Fibroblast of skin of right quadriceps (primary cell): ENCODE results near the gene ZSWIM8.
"Not testable (repeated sequence)": the region's sequence is repeated elsewhere in the genome, so short reads cannot be mapped to it uniquely, and the experiment has no call there.

Experiments used
- DNase-seq: peaks from one replicate; pipeline ENCODE4 v3.0.0-alpha.2; 2013

ZSWIM8 gene

GRCh38 chr10:73785211-73785720, at the start of gene ZSWIM8:
Gene ZSWIM8 (plus strand): TSS chr10:73785606. CDS start chr10:73785879, 273 bp downstream.
- peak; percentile 96 for DNase-seq

- not testable (repeated sequence) for DNase-seq
Observed at GRCh38 chr10:73740501-73741254, 44.7 kb upstream of the ZSWIM8 start.

- no peak for DNase-seq
Observed at GRCh38 chr10:73742454-73742734, 43.0 kb upstream of the ZSWIM8 start.

- no peak for DNase-seq
Observed at GRCh38 chr10:73743327-73743904, 42.0 kb upstream of the ZSWIM8 start.

DNA sequence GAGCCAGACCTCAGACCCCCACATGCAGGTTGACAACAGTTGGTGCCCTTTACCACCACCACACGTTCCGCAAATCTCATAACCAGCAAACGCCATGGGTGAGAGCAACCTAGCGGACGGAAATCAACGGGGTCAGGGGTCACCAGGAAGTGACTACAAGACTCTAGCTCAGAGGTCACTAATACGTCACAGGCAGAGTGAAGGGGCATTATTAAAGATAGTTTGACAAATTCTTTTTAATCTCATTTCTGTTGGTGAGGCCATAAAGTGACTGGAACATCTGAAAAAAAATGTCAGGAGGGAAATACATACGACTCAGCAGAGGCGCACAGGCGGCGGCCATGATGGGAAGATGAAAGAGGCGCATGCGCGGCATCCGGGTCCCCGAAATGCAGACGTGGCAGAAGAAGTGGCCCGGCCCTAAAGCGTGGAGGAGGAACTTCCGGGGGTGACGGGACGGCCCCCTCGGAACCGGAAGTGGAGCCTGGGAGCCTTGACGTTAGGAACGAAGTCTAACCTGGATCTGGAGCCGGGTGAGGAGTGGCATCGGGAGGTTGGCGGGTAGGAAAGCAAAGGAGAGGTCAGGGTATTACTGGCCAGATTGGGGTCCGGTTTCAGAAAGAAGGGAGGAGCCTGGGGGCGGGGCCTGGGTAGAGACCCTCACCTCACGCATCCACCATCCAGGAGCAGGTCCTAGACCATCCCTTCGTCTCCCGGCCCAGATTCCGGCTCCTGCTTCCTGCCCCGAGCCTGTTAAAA, 41.3 kb upstream of the ZSWIM8 start, which contains the start of gene SEC24C:
Gene SEC24C, plus strand, starts transcription at position 468 of the 759 bp plus-strand sequence. CDS start 2,461 bp downstream, outside the sequence.
- peak; percentile 96 for DNase-seq

DNA sequence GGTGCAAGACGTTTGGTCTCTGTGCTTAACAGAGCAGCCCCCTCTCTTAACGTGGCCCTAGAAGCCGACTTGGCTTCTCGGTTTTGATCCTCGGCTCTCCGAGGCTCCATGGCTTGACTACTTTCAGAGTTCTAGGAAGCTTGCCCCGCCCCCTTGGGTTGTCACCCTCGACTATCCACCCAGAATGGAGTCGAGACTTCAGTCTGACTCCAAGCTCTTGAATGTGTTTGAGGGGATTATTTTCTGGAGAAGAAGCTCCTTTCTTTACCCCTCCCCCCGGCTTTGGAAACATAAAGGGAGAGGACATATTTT, 40.8 kb upstream of the ZSWIM8 start:
- peak; percentile 61 for DNase-seq

DNA sequence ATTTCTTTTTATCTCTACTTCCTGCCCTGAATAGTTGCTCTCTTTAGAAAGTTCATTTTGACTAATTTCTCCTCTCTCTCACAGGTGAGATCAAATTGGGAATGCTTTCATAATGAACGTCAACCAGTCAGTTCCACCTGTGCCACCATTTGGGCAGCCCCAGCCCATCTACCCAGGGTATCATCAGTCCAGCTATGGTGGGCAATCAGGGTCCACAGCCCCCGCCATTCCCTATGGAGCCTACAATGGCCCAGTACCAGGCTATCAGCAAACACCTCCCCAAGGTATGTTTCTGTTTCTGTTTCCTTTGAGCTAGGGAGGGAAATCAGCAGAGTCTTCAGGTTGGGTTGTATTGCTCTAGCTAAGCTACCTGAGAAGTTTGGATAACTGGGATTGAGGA, 38.7 kb upstream of the ZSWIM8 start:
- DNase-seq = no peak

DNA sequence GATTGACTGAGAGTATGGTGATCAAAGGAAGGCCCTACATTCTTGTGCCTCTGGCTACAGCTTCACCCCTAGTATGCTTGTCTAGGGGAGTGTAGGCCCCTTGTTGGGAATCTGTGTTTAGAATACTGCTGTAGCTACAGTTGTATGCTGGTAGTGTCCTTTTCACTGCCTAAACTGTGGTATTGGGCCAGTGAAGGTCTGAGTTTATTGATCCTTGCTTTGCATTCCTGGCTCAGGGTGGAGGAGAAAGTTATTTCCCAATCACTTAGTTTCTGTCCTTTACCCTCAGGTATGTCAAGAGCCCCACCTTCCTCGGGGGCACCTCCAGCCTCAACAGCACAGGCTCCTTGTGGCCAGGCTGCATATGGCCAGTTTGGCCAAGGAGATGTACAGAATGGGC, 34.6 kb upstream of the ZSWIM8 start:
- no peak for DNase-seq

DNA sequence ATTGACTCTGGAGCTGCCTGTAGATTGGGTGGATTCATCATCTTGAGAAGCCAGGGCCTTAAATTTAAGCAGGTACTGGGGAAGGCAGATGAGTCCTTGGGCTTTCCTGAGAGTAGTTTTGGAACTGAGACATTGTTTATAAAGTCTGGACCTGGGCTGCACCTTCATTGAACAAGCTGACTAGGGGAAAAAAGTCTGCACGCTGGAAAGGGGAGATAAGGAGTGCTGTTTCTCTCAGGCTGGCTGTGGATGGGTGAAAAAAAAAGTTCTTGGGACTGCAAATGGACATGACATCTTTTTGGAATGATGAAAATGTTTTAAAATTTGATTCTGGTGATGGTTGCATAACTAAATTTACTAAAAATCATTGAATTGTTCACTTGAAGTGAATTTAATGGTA, 29.2 kb upstream of the ZSWIM8 start:
- no peak for DNase-seq

- no peak for DNase-seq
Observed at GRCh38 chr10:73758704-73759511, 26.5 kb upstream of the ZSWIM8 start.

DNA sequence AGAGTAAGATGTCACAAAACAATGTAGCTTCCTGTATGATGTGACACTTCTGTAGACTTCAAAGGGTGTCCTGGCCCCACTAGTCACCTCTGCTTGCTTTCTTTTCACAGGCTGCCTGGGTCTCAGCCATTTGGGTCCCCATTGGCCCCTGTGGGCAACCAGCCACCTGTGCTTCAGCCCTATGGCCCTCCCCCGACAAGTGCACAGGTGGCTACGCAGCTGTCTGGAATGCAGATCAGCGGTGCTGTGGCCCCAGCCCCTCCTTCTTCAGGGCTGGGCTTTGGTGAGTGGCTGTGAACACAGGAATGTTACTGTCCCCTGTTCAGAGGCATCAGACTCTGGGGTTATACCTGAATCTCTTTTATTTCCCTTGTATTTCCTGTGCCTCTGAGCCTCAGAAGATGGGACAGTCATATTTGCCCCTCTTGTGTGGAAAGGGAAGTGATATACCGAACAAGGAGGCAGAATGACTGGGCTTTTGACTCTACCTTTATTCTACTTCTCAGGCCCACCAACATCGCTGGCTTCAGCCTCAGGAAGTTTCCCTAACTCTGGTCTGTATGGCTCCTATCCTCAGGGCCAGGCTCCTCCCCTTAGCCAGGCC, 25.8 kb upstream of the ZSWIM8 start:
- no peak for DNase-seq

GRCh38 chr10:73761781-73762180, 23.6 kb upstream of the ZSWIM8 start:
- no peak for DNase-seq

DNA sequence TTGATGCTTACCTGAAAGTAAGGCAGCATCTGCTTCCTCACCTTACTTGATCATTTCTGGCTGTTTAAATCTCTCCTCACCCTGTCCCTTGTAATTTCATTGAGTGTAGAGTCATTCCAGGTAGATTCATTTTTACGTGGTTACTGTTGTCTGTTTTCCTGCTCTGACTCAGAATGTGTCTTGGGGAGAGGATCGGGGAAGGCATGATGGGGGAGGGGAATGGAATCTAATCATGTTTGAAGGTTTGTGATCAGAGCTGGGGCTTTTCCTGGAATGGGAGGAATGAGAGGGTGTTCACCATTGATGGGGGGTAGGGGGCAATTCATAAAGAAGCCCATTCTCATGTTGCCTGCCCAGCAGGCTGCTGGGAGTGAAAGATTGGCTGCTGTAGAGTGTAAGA, 22.5 kb upstream of the ZSWIM8 start:
- DNase-seq = peak; percentile 63

GRCh38 chr10:73763343-73763742, 22.1 kb upstream of the ZSWIM8 start:
- DNase-seq = no peak

GRCh38 chr10:73765066-73765465, 20.3 kb upstream of the ZSWIM8 start:
- no peak for DNase-seq

- no peak for DNase-seq
Observed at GRCh38 chr10:73768881-73769280, 16.5 kb upstream of the ZSWIM8 start.

DNA sequence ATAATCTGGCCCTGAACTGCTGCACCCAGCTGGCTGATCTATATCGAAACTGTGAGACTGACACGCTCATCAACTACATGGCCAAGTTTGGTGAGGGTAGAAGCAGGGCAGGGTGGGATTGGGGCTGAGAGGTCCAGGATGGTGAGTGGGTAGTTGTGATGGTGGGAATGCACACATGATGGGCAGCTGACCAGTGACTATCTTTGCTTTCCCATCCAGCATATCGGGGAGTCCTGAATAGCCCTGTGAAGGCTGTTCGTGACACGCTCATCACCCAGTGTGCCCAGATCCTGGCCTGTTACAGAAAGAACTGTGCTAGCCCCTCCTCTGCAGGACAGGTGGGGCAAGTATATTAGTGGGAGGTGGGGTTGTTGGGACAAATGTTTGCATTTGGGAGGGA, 16.0 kb upstream of the ZSWIM8 start:
- no peak for DNase-seq

- no peak for DNase-seq
Observed at GRCh38 chr10:73771722-73772280, 13.6 kb upstream of the ZSWIM8 start.

GRCh38 chr10:73772281-73773151, 12.9 kb upstream of the ZSWIM8 start:
- peak; percentile 80 for DNase-seq

GRCh38 chr10:73773152-73773879, 12.1 kb upstream of the ZSWIM8 start:
- no peak for DNase-seq

DNA sequence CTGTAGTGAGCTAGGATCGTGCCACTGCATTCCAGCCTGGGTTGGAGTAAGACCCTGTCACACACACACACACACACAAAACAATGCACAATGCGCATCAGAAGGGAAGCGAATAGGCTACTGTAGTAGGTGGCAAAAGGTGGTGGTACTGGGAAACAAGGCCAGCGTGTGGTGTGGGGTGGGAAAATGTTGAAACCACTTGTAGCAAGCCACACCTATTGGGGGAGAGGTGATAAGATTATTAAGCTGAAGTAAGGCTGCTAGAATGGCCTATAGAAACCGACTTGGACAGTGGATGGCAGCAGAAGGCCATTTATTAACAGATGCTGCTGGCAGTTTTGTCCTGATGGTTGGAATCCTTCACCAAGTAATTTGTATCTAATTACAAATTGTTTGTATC, 10.8 kb upstream of the ZSWIM8 start:
- no peak for DNase-seq
